Esophagus mucosa (tissue), 1 donor: ENCODE data around the gene ZFAND3. TPM values are rescaled to one million over a fixed set of nuclear protein-coding genes. Genes with fewer than 3 reads are reported as not detected.

Experiments
- ATAC-seq: fragments of 200-7000 bp; cut with Tn5 transposase; one replicate; pipeline ENCODE4 v1.9.1; 2020
- total RNA-seq: library from RNA; stranded (reverse); gene quantifications from one replicate; pipeline ENCODE4 v1.2.4, GENCODE V29; 2023
- donor health status: DM: yes; HTN: yes; CAD: no.

The ZFAND3 gene
- total RNA-seq, 1 donor from 2014 or later = 42.6 TPM

- ATAC-seq = no peak
Observed at GRCh38 chr6:37827603-37828265, 8.2 kb downstream of the ZFAND3 start.

- no peak for ATAC-seq
Observed at GRCh38 chr6:37830225-37830624, 10.7 kb downstream of the ZFAND3 start.

GRCh38 chr6:37831457-37831856, 11.9 kb downstream of the ZFAND3 start:
- no peak for ATAC-seq

- ATAC-seq = no peak
Observed at GRCh38 chr6:37835923-37836322, 16.4 kb downstream of the ZFAND3 start.

- no peak for ATAC-seq
Observed at GRCh38 chr6:37838219-37838921, 18.8 kb downstream of the ZFAND3 start.

- no peak for ATAC-seq
Observed at GRCh38 chr6:37840143-37840939, 20.8 kb downstream of the ZFAND3 start.

- ATAC-seq = no peak
Observed at GRCh38 chr6:37840940-37841300, 21.4 kb downstream of the ZFAND3 start.

- ATAC-seq = peak; percentile 83
Observed at GRCh38 chr6:37845026-37845911, 25.7 kb downstream of the ZFAND3 start.

- ATAC-seq = peak; percentile 33
Observed at GRCh38 chr6:37845930-37846329, 26.4 kb downstream of the ZFAND3 start.

GRCh38 chr6:37847704-37848103, 28.2 kb downstream of the ZFAND3 start:
- ATAC-seq = no peak

GRCh38 chr6:37848371-37848770, 28.8 kb downstream of the ZFAND3 start:
- ATAC-seq = no peak

GRCh38 chr6:37850260-37850659, 30.7 kb downstream of the ZFAND3 start:
- no peak for ATAC-seq

GRCh38 chr6:37850728-37851285, 31.3 kb downstream of the ZFAND3 start:
- no peak for ATAC-seq

GRCh38 chr6:37851997-37852524, 32.5 kb downstream of the ZFAND3 start:
- ATAC-seq = no peak

GRCh38 chr6:37856285-37856684, 36.8 kb downstream of the ZFAND3 start:
- ATAC-seq = no peak

- no peak for ATAC-seq
Observed at GRCh38 chr6:37858363-37858762, 38.8 kb downstream of the ZFAND3 start.

GRCh38 chr6:37860226-37860839, 40.8 kb downstream of the ZFAND3 start:
- no peak for ATAC-seq

- ATAC-seq = no peak
Observed at GRCh38 chr6:37861452-37861851, 41.9 kb downstream of the ZFAND3 start.

GRCh38 chr6:37862430-37862829, 42.9 kb downstream of the ZFAND3 start:
- no peak for ATAC-seq

GRCh38 chr6:37862992-37863391, 43.5 kb downstream of the ZFAND3 start:
- ATAC-seq = no peak

- no peak for ATAC-seq
Observed at GRCh38 chr6:37864250-37864649, 44.7 kb downstream of the ZFAND3 start.

GRCh38 chr6:37865504-37865903, 46.0 kb downstream of the ZFAND3 start:
- no peak for ATAC-seq
